ELF-1 (cell line): ENCODE measurements around the gene HIVEP2.

Experiments
- DNase-seq: peaks from one replicate; pipeline ENCODE4 v3.0.0-alpha.2; 2016; ENCODE audit warnings: low read depth, low spot score

The HIVEP2 gene

DNA sequence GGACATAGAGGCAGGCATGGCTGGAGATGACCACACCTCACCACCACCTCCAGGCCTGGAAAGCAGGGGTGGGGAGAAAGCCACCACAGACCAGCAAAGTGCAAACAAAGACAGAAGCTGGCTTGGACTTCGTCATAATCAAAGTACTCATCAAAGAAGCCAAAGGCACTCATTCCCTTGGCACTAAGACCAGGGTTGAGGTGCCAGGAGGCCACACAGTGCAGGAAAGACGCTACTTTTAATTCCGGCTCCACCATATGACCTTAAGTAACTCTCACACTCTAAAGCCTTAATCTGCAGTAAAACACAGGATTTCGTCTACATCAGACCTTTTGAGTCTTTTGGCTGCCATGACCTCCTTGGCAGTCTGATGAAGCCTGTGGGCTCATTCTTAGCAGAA is 123.1 kb downstream of the HIVEP2 start:
- no peak for DNase-seq

DNA sequence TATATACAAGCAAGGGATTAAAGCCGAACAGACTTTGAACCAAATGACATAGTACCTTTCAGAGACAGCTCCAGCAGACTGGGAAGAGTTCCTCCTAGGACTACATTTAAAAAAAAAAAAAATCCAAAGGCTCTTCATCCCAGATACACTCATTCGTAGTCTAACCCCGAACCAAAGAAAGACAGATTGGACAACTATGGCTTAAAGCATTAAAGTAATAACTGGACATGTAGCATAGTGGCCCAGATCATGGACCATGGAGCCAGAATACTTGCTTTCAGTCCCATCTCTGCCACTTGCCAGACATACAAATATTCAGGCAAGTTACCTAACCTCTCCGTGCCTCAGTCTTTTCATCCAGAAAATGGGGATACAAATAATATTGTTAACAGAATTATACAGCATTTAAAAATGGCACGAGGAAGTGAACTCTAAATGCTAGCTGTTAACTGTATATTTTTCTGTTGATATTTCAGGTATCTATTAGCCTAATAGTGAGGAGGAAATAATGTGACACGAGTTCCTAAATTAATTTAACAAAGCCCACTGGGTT is 123.7 kb downstream of the HIVEP2 start:
- no peak for DNase-seq

DNA sequence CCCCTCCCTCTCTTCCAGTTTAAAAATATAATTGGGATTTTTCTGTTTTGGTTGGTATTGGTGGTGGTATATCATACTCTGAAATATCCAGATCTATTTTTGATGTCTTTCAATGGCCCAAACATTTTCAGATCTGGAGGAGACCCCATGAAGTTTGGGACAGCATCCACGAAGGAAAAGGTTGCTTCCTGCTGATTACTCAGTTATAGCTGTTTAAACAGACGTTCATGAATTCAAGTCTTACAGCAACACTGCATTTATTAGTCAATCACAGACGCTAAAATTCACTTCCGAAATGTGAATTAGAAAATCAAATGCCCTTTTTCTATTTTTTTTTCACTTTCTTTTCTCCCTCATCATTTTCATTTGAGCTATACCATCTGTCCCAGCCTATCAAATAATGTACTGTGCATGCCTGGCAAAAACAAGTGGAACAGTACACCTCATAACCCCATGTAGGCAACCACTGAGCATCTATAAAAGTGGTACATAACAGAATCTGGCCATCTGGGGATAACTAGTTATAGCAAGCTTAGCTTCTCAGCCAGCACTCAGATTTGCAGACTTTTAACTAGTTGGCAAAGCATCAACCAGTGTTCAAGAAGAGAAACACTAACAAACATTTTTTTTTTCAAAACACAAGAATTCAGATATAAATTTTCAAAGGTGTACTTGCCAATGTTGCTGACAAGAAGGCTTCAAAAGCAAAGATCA is 124.5 kb downstream of the HIVEP2 start:
- no peak for DNase-seq

GRCh38 chr6:142819603-142820337 is 125.2 kb downstream of the HIVEP2 start:
- DNase-seq: no peak

DNA sequence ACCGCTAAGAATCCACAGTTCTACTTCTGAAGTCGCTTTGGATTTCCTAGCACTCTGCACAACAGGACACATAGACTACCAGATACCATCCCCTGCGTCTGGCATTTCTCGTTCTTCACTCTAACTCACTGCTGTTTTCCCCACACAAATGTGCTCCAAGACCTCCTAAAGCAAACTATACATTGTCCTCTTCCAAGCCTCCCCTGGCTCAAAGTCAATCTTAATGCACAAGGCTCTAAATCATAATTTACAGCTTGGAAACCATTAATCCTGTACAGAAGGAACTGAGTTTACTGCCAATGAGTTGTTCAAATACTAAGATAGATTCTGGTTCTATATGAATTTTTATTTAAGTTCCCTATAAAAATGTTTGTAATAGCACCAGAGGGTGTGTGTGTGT is 128.5 kb downstream of the HIVEP2 start:
- DNase-seq: no peak

DNA sequence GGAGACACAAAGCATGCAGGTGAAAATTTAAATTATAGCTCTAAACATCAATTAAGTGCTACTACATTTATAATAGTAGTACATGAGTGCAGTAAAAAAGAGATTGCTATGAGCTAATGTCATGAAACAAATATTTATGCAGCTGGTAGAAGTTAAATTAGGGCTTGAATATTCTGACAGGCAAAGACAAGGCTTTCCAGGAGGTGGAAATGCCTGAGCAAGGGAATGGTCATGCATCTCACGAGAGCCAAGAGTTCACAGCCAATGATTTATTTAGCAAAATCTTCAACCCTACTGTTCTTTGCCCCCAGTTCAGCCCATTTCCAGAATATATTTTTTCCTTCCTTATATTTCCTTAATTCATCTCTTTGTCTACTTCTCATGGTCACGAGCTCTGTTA is 128.9 kb downstream of the HIVEP2 start:
- DNase-seq: no peak

- no peak for DNase-seq
Measured at GRCh38 chr6:142811923-142812322, 133.1 kb downstream of the HIVEP2 start.

GRCh38 chr6:142810952-142811514 is 133.9 kb downstream of the HIVEP2 start:
- DNase-seq: no peak

DNA sequence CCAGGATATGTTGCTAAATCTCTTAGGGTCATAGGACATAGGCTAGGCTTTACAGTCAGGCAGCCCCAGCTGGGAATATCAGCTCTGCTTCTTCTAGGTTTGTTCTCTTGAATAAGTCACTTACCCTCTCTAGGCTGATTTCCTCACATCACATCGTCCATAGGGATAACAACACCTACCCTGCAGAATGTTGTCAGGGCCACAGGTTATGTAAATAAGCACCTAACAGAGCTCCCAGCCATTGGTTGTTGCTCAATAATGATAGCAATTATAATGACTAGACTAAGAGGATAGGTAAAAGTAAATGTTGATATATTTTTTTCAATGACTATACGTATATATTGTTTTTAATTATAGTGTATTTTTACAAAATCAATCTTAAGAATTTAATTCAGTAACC is 135.0 kb downstream of the HIVEP2 start:
- DNase-seq: no peak

DNA sequence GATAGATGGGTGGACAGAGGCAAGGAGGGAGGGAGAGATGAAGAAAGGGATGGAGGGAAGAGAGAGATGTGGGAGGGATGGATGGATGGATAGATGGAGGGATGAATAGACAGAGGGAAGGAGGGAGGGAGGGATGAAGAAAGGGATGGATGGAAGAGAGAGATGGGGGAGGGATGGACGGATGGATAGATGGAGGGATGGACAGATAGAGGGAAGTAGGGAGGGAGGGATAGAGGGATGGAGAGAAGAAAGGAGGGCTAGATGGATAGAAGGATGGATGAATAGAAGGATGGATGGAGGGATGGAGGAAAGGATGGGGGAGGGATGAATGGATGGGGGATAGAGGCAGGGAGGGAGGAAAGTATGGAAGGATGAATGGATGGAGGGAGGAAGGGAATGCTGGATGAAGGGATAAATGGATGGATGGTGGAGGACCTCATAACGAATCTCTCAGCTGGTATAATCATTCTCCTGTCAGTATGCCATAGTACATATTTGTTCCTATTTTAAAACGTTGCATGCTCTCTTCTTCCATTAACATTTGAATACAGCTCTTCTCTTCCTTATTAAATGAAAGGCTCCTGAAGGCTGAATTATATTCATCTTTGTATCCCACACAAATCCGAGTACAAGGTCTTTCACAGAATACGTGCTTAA is 136.4 kb downstream of the HIVEP2 start:
- DNase-seq: no peak

GRCh38 chr6:142805042-142805441 is 139.9 kb downstream of the HIVEP2 start:
- no peak for DNase-seq

DNA sequence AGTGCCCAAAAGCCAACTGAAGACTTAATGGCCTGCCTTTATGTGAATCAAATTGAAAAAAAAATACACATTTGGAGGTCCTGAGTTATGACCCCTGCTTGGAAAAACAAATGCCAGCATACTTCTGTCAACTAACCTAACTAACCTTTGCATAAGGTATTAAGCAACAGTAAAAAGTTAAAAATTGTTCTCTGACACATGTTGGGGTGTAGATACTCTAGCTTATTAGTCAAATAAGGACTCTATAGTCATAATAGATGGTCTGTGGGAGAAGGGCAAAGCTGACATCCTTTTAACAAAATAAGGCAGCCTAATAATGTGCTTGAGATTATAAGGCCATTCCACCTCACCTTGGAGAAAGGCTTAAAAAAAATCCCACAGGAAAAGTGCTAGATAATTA is 140.5 kb downstream of the HIVEP2 start:
- no peak for DNase-seq

DNA sequence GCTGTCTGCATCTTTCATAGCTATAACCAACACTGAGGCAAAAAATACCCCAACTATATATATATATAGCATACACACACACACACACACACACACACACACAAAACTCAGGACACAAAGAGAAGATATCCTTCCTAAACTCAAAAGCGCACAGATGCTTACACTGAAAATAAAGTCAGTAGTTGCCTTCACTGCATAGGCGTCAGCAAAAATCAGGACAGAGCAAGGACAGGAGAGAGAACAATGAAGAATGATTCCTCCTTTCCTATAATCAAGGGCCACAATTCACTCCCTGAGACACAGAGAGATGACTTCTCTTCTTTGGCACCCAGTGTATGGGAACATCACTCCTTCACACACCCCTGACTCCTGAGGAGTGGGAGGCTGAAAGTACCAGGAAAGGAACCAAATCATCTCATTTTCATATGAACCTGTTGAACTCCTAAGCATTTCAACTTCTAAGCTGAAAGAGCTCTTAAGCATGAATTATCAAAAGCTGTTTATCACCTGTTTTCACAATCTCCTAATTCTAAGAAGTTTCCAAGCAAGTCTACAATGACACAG is 141.4 kb downstream of the HIVEP2 start:
- DNase-seq: no peak

DNA sequence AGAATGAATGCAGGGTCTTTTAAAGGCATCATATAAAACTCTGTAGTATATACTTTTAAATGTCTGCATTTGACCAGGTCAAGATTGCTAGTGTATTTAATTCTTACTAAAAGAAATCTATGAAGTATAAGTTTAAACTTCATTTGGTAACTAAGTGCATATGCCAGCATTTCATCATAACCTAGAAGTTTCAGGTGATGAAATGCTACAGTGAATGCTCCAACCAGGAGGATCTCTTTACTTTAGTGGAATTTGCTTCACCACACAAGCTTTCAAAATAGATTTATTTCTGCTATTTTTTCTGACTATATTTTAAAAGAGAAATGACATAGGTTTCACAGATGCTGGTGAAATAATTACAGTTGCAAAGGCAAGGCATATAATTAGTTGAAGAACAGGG is 141.9 kb downstream of the HIVEP2 start:
- no peak for DNase-seq

- peak; percentile 50 for DNase-seq
Measured at GRCh38 chr6:142802124-142802523, 142.9 kb downstream of the HIVEP2 start.

- no peak for DNase-seq
Measured at GRCh38 chr6:142800240-142800639, 144.7 kb downstream of the HIVEP2 start.

GRCh38 chr6:142799639-142800038 is 145.3 kb downstream of the HIVEP2 start:
- DNase-seq: no peak

DNA sequence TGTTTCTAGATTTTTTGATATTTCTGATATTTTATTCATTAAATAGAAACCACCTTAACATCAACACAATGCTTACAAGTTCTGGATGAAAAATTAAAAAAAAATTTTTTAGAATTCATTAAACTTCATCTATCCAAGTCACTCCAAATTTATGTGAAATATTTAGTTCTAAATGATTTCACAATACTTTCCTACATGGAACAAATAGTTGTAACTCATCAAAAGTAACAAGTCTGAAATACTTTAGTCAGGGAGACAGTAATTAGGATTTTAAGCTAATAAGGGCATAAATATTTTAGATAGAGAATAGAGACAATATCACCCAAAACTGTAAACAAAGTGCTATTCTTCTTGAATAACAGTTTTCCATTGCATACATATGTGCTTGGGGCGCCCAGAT is 147.8 kb downstream of the HIVEP2 start:
- no peak for DNase-seq

DNA sequence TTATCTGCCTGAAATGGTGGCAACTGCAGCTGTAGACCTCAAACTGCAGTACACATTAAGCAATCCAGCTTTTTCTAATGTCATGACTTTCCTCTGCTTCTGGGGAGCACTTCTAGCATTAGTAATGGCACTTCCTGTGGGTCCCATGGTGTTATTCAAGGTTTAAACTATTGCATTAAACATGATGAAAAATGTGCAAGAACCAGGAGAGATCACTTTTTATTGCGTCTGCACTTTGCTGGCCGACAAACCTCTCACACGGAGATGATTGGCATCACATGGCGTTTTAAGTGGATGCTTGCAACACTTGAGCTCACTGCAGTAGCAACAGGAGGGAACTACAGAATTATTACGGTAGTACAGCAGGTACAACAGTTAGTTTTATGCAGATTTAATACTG is 148.4 kb downstream of the HIVEP2 start:
- no peak for DNase-seq

- no peak for DNase-seq
Measured at GRCh38 chr6:142796024-142796423, 149.0 kb downstream of the HIVEP2 start.

GRCh38 chr6:142794424-142794823 is 150.6 kb downstream of the HIVEP2 start:
- DNase-seq: no peak

- no peak for DNase-seq
Measured at GRCh38 chr6:142790257-142790656, 154.7 kb downstream of the HIVEP2 start.
